ENCODE data around the gene SCFD1.

- no peak for TF ChIP-seq CTCF (IDR thresholded peaks at IDR 0.05 in 4 of 5, conservative IDR thresholded peaks at IDR 0.05 in 1 of 5)
- no peak for TF ChIP-seq POLR2A (IDR thresholded peaks at IDR 0.05)
Observed at GRCh38 chr14:30669594-30669993, 47.5 kb downstream of the SCFD1 start.

Data from gastrocnemius medialis (tissue), 4 donors.